Naive thymus-derived CD4-positive, alpha-beta T cell (primary cell): ENCODE results near the gene BRSK1. TPM values are rescaled to one million over a fixed set of nuclear protein-coding genes. Genes with fewer than 3 reads are reported as not detected.

Experiments used
- ATAC-seq: fragments of 150-1000 bp; cut with Tn5 transposase; 2 replicates; pipeline ENCODE4 v1.10.0; 2021; ENCODE audit warnings: mild to moderate bottlenecking, moderate library complexity
- CTCF ChIA-PET: fragments of 350-600 bp; sonication (Branson Sonifier 250); formaldehyde crosslinking; loops from one replicate; lab custom pipeline; 2021; ENCODE audit warnings: antibody characterized with exemption; lab: Charles Lee
- POLR2A ChIA-PET: fragments of 350-600 bp; sonication (Branson Sonifier 250); formaldehyde crosslinking; loops from one replicate; lab custom pipeline; 2021; ENCODE audit warnings: antibody characterized with exemption, inconsistent platforms; lab: Charles Lee
- DNase-seq, 9 donors: peaks; one replicate each; pipeline versions ENCODE4 v3.0.0 to v3.0.0-alpha.2; 2020 to 2022; ENCODE audit warnings: mixed read lengths in 1 of 9
- H3K27ac ChIP-seq: one replicate; pipeline ENCODE4 v1.7.0; 2013; ENCODE audit warnings: mild to moderate bottlenecking, low read depth, low read length, moderate library complexity
- H3K27me3 ChIP-seq, 2 donors: one replicate each; pipeline ENCODE4 v1.7.0; 2013; ENCODE audit warnings: low read length in 2 of 2, mild to moderate bottlenecking in 2 of 2, moderate library complexity in 2 of 2; ENCODE audit not compliant: control insufficient read depth in 2 of 2, insufficient read depth in 2 of 2
- H3K36me3 ChIP-seq, 3 experiments: 1 replicate in 2 of 3; 2 replicates in 1 of 3; pipeline ENCODE4 v1.7.0; 2013; ENCODE audit warnings: low read length in 3 of 3, mild to moderate bottlenecking in 3 of 3, moderate library complexity in 1 of 3; ENCODE audit not compliant: insufficient read depth in 3 of 3, control insufficient read depth in 2 of 3
- H3K4me1 ChIP-seq, 2 donors: one replicate each; pipeline ENCODE4 v1.7.0; 2013; ENCODE audit warnings: low read length in 2 of 2, mild to moderate bottlenecking in 2 of 2, moderate library complexity in 1 of 2; ENCODE audit not compliant: control insufficient read depth in 2 of 2, insufficient read depth in 2 of 2
- H3K4me3 ChIP-seq: 2 replicates; pipeline ENCODE4 v1.7.0; 2013; ENCODE audit warnings: mild to moderate bottlenecking, low read length
- H3K9me3 ChIP-seq, 3 experiments: 1 replicate in 2 of 3; 2 replicates in 1 of 3; pipeline ENCODE4 v1.7.0; 2013; ENCODE audit warnings: low read length in 3 of 3; ENCODE audit not compliant: control insufficient read depth in 2 of 3
- H3K27ac Mint-ChIP-seq, 9 donors: one replicate each; pipeline ENCODE4 v1.8.0; 2020 to 2022; ENCODE audit warnings: mixed read lengths in 9 of 9, mild to moderate bottlenecking in 8 of 9, moderate library complexity in 5 of 9, inconsistent platforms in 2 of 9
- H3K27me3 Mint-ChIP-seq, 5 donors: one replicate each; pipeline ENCODE4 v1.8.0; 2021 to 2022; ENCODE audit warnings: mixed read lengths in 5 of 5, mild to moderate bottlenecking in 1 of 5
- H3K36me3 Mint-ChIP-seq, 5 donors: one replicate each; pipeline ENCODE4 v1.8.0; 2020 to 2022; ENCODE audit warnings: mixed read lengths in 5 of 5, mild to moderate bottlenecking in 3 of 5, inconsistent platforms in 1 of 5
- H3K4me1 Mint-ChIP-seq, 7 donors: one replicate each; pipeline ENCODE4 v1.8.0; 2020 to 2022; ENCODE audit warnings: mixed read lengths in 7 of 7, mild to moderate bottlenecking in 3 of 7, inconsistent platforms in 1 of 7
- H3K4me3 Mint-ChIP-seq, 10 donors: one replicate each; pipeline ENCODE4 v1.8.0; 2020 to 2022; ENCODE audit warnings: mild to moderate bottlenecking in 10 of 10, mixed read lengths in 10 of 10, moderate library complexity in 6 of 10, inconsistent platforms in 2 of 10
- H3K9me3 Mint-ChIP-seq, 11 donors: one replicate each; pipeline ENCODE4 v1.8.0; 2020 to 2022; ENCODE audit warnings: mixed read lengths in 11 of 11, mild to moderate bottlenecking in 4 of 11, inconsistent platforms in 1 of 11, moderate library complexity in 1 of 11
- intact Hi-C, 2 donors: fragments of 100-400 bp; cut with micrococcal nuclease; formaldehyde crosslinking; loops; one replicate each; pipeline ENCODE4 v1.15.1; 2023
- polyA plus RNA-seq, 2 donors: library from polyadenylated mRNA; unstranded; fragments of 300-500 nt; fragmentation: Illumina TruSeq; gene quantifications; one replicate each; pipeline ENCODE4 v1.2.3, GENCODE V29; 2021
- total RNA-seq, 6 experiments: library from RNA in 5 of 6; stranded (reverse) in 5 of 6; gene quantifications; 1 replicate in 5 of 6; 2 replicates in 1 of 6; pipeline ENCODE4 v1.2.3 and lab custom pipeline; 2021 to 2026

Gene BRSK1
- total and polyA plus RNA-seq, 7 experiments from 2014 or later: 0.41 to 6.3 (median 3.4) TPM; not detected in 2

- Mint-ChIP-seq H3K9me3 (no peaks in the 10 kb centered on the region), H3K4me3 (no peak overlapping the region), H3K27ac (no peak overlapping the region), H3K4me1 (peaks cover 0 to 10% (median 6%) of the 10 kb centered on the region in 7 donors), H3K27me3 (peaks cover 0 to 3% (median 0%) of the 10 kb centered on the region in 5 donors), H3K36me3 (no peaks in the 10 kb centered on the region)
- H3K4me3 ChIP-seq: no peak overlapping the region
- DNase-seq (no peak), ATAC-seq (no peak)
- CTCF ChIA-PET: no interaction called here
- H3K36me3 ChIP-seq: no peaks in the 10 kb centered on the region
- intact Hi-C loops: no loop called here
- no peak overlapping the region for H3K27ac ChIP-seq
- H3K27me3 ChIP-seq: no peaks in the 10 kb centered on the region
- H3K4me1 ChIP-seq: peaks cover 5 to 10% of the 10 kb centered on the region in 2 donors
- POLR2A ChIA-PET: interaction anchor here (2.4 kb wide), 1 partner anchor 38 kb away, joined by 11 read pairs; the partner anchor contains the start of gene PPP6R1
- no peaks in the 10 kb centered on the region for H3K9me3 ChIP-seq
Observed at GRCh38 chr19:55297267-55297666, 13.5 kb downstream of the BRSK1 start.

- intact Hi-C loops: loop anchor here (2.0 to 10.0 kb wide), 4 partner anchors 107 to 418 kb away; partner anchors contain the start of genes TNNT1 (in 1 of the 2) and UBE2S (in 1 of the 2)
- no peaks in the 10 kb centered on the region for H3K36me3 Mint-ChIP-seq
- no peak overlapping the region for H3K4me3 Mint-ChIP-seq
- peaks cover 0 to 11% (median 6%) of the 10 kb centered on the region in 7 donors for H3K4me1 Mint-ChIP-seq
- H3K27ac Mint-ChIP-seq: no peak overlapping the region
- Histone ChIP-seq H3K27me3 (no peaks in the 10 kb centered on the region), H3K27ac (no peak overlapping the region), H3K4me3 (no peak overlapping the region), H3K36me3 (no peaks in the 10 kb centered on the region), H3K4me1 (peaks cover 5 to 10% of the 10 kb centered on the region in 2 donors), H3K9me3 (no peaks in the 10 kb centered on the region)
- DNase-seq (no peak), ATAC-seq (no peak)
- ChIA-PET POLR2A (interaction anchor here (2.4 kb wide), 1 partner anchor 41 kb away, joined by 11 read pairs; the partner anchor contains the start of gene PPP6R1), CTCF (interaction anchor here (3.0 kb wide), 1 partner anchor 39 kb away, joined by 12 read pairs; the partner anchor contains the start of gene KMT5C)
- peaks cover 0 to 3% (median 0%) of the 10 kb centered on the region in 5 donors for H3K27me3 Mint-ChIP-seq
- H3K9me3 Mint-ChIP-seq: no peaks in the 10 kb centered on the region
Observed at GRCh38 chr19:55299991-55300390, 16.2 kb downstream of the BRSK1 start.

GRCh38 chr19:55300886-55301458, 17.2 kb downstream of the BRSK1 start:
- no peak for ATAC-seq
- Mint-ChIP-seq H3K9me3 (no peaks in the 10 kb centered on the region), H3K36me3 (peaks cover 0 to 3% (median 0%) of the 10 kb centered on the region in 5 donors), H3K27me3 (peaks cover 0 to 3% (median 0%) of the 10 kb centered on the region in 5 donors), H3K27ac (peak overlapping the region in 3 of 9 donors; percentile 28 to 66 (median 55)), H3K4me3 (peak overlapping the region in 6 of 10 donors; percentile 77 to 97 (median 88)), H3K4me1 (peaks cover 0 to 17% (median 11%) of the 10 kb centered on the region in 7 donors)
- intact Hi-C loops: loop anchor here (1.0 to 10.0 kb wide), 8 partner anchors 21 to 419 kb away; partner anchors contain the start of genes HSPBP1 (in 1 of the 2), KMT5C (in 1 of the 2), RPL28 (in 1 of the 2) and TNNT1 (in 1 of the 2)
- Histone ChIP-seq H3K4me3 (no peak overlapping the region), H3K4me1 (peaks cover 5 to 10% of the 10 kb centered on the region in 2 donors), H3K27ac (no peak overlapping the region), H3K27me3 (no peaks in the 10 kb centered on the region), H3K9me3 (no peaks in the 10 kb centered on the region), H3K36me3 (no peaks in the 10 kb centered on the region)
- ChIA-PET POLR2A (interaction anchor here (0.9 to 2.9 kb wide), 9 partner anchors 21 to 176 kb away, joined by 3 to 21 read pairs (median 4); partner anchors contain the start of genes HSPBP1, KMT5C, PPP6R1 and TMEM238), CTCF (interaction anchor here (0.6 to 3.0 kb wide), 9 partner anchors 12 to 126 kb away, joined by 3 to 16 read pairs (median 8); partner anchors contain the start of genes KMT5C, PPP6R1 and TMEM238)
- DNase-seq: no peak

GRCh38 chr19:55301459-55302317, 17.9 kb downstream of the BRSK1 start:
- Mint-ChIP-seq H3K36me3 (peaks cover 0 to 3% (median 0%) of the 10 kb centered on the region in 5 donors), H3K4me1 (peaks cover 0 to 17% (median 11%) of the 10 kb centered on the region in 7 donors), H3K9me3 (no peaks in the 10 kb centered on the region), H3K4me3 (peak overlapping the region; percentile 77 to 97 (median 88)), H3K27me3 (peaks cover 0 to 3% (median 0%) of the 10 kb centered on the region in 5 donors), H3K27ac (peak overlapping the region; percentile 66 to 95 (median 84))
- POLR2A ChIA-PET: interaction anchor here (0.9 to 2.9 kb wide), 9 partner anchors 22 to 175 kb away, joined by 3 to 21 read pairs (median 4); partner anchors contain the start of genes HSPBP1, KMT5C, PPP6R1 and TMEM238
- peak; percentile 84 to 97 (median 91) for DNase-seq
- H3K4me3 ChIP-seq: peak overlapping the region; percentile 61
- H3K4me1 ChIP-seq: peaks cover 5 to 10% of the 10 kb centered on the region in 2 donors
- CTCF ChIA-PET: interaction anchor here (0.6 to 3.0 kb wide), 11 partner anchors 11 to 202 kb away, joined by 3 to 16 read pairs (median 5); partner anchors contain the start of genes KMT5C, PPP6R1 and TMEM238
- H3K36me3 ChIP-seq: no peaks in the 10 kb centered on the region
- intact Hi-C loops: loop anchor here (1.0 to 10.0 kb wide), 9 partner anchors 21 to 419 kb away; partner anchors contain the start of genes KMT5C (in 2 of the 2), RPL28 (in 2 of the 2), HSPBP1 (in 1 of the 2) and TNNT1 (in 1 of the 2)
- no peaks in the 10 kb centered on the region for H3K27me3 ChIP-seq
- no peaks in the 10 kb centered on the region for H3K9me3 ChIP-seq
- H3K27ac ChIP-seq: peak overlapping the region; percentile 66
- ATAC-seq: peak; percentile 97

- Mint-ChIP-seq H3K36me3 (peaks cover 0 to 3% (median 0%) of the 10 kb centered on the region in 5 donors), H3K4me1 (peaks cover 0 to 17% (median 11%) of the 10 kb centered on the region in 7 donors), H3K9me3 (no peaks in the 10 kb centered on the region), H3K4me3 (peak overlapping the region; percentile 77 to 97 (median 88)), H3K27ac (peak overlapping the region in 7 of 9 donors; percentile 66 to 95 (median 84)), H3K27me3 (peaks cover 0 to 3% (median 0%) of the 10 kb centered on the region in 5 donors)
- no peak for ATAC-seq
- intact Hi-C loops: loop anchor here (1.0 to 10.0 kb wide), 6 partner anchors 37 to 420 kb away; partner anchors contain the start of genes KMT5C (in 1 of the 2), RPL28 (in 1 of the 2), TNNT1 (in 1 of the 2) and UBE2S (in 1 of the 2)
- peaks cover 5 to 10% of the 10 kb centered on the region in 2 donors for H3K4me1 ChIP-seq
- POLR2A ChIA-PET: interaction anchor here (1.2 to 2.9 kb wide), 4 partner anchors 46 to 105 kb away, joined by 3 to 21 read pairs (median 6); partner anchors contain the start of genes TMEM238 and UBE2S
- H3K27ac ChIP-seq: peak overlapping the region; percentile 66
- no peak for DNase-seq
- CTCF ChIA-PET: interaction anchor here (0.8 to 3.0 kb wide), 8 partner anchors 11 to 202 kb away, joined by 3 to 16 read pairs (median 8); partner anchors contain the start of genes KMT5C, PPP6R1 and TMEM238
- H3K36me3 ChIP-seq: no peaks in the 10 kb centered on the region
- H3K9me3 ChIP-seq: no peaks in the 10 kb centered on the region
- no peaks in the 10 kb centered on the region for H3K27me3 ChIP-seq
- peak overlapping the region; percentile 61 for H3K4me3 ChIP-seq
Observed at GRCh38 chr19:55302318-55302703, 18.5 kb downstream of the BRSK1 start.
